H9 (cell line): ENCODE data around the gene NDUFB8. TPM values are rescaled to one million over a fixed set of nuclear protein-coding genes. Genes with fewer than 3 reads are reported as not detected.

Experiments
- DNase-seq: peaks from one replicate; pipeline ENCODE4 v3.0.0-alpha.2; 2017
- H2AFZ ChIP-seq: one replicate; pipeline ENCODE4 v1.6.1; 2013; ENCODE audit warnings: mild to moderate bottlenecking, low read length, control low read depth, moderate library complexity
- H2AK5ac ChIP-seq: 2 replicates; pipeline ENCODE4 v1.6.1; 2013; ENCODE audit warnings: low read length, control low read depth, mixed read lengths; ENCODE audit not compliant: insufficient read length
- H2BK120ac ChIP-seq: one replicate; pipeline ENCODE4 v1.6.1; 2013; ENCODE audit warnings: low read depth, mild to moderate bottlenecking, low read length, control low read depth, inconsistent platforms; ENCODE audit not compliant: poor library complexity, severe bottlenecking
- H2BK12ac ChIP-seq: 2 replicates; pipeline ENCODE4 v1.6.1; 2013; ENCODE audit warnings: low read length, control low read depth, mixed read lengths, low read depth; ENCODE audit not compliant: insufficient read length
- H2BK15ac ChIP-seq: 2 replicates; pipeline ENCODE4 v1.6.1; 2013; ENCODE audit warnings: low read depth, low read length, control low read depth
- H2BK20ac ChIP-seq: one replicate; pipeline ENCODE4 v1.6.1; 2013; ENCODE audit warnings: low read depth, mild to moderate bottlenecking, low read length, control low read depth, inconsistent platforms; ENCODE audit not compliant: poor library complexity, severe bottlenecking
- H2BK5ac ChIP-seq: 2 replicates; pipeline ENCODE4 v1.6.1; 2013; ENCODE audit warnings: low read length, control low read depth, mixed read lengths; ENCODE audit not compliant: insufficient read length
- H3K14ac ChIP-seq: 2 replicates; pipeline ENCODE4 v1.6.1; 2013; ENCODE audit warnings: low read length, control low read depth; ENCODE audit not compliant: insufficient read depth
- H3K18ac ChIP-seq: 2 replicates; pipeline ENCODE4 v1.6.1; 2013; ENCODE audit warnings: low read depth, mild to moderate bottlenecking, mixed read lengths, low read length, control low read depth; ENCODE audit not compliant: insufficient read length
- H3K23ac ChIP-seq: 2 replicates; pipeline ENCODE4 v1.6.1; 2013; ENCODE audit warnings: low read length, control low read depth, mixed read lengths, low read depth; ENCODE audit not compliant: insufficient read length
- H3K23me2 ChIP-seq: 2 replicates; pipeline ENCODE4 v1.6.1; 2013; ENCODE audit warnings: low read depth, mild to moderate bottlenecking, mixed read lengths, low read length, control low read depth; ENCODE audit not compliant: insufficient read length, poor library complexity, severe bottlenecking
- H3K27ac ChIP-seq: 2 replicates; pipeline ENCODE4 v1.5.1; 2013; ENCODE audit warnings: low read length, control low read depth, mixed read lengths, low read depth; ENCODE audit not compliant: insufficient read length
- H3K27me3 ChIP-seq: 2 replicates; pipeline ENCODE4 v1.6.1; 2013; ENCODE audit warnings: low read length, control low read depth, inconsistent platforms; ENCODE audit not compliant: insufficient read depth
- H3K4ac ChIP-seq: 2 replicates; pipeline ENCODE4 v1.6.1; 2013; ENCODE audit warnings: low read depth, mild to moderate bottlenecking, control low read depth, inconsistent platforms, low read length, moderate library complexity
- H3K4me1 ChIP-seq: 2 replicates; pipeline ENCODE4 v1.6.1; 2013; ENCODE audit warnings: low read length, control low read depth, inconsistent platforms; ENCODE audit not compliant: insufficient read depth
- H3K4me2 ChIP-seq: 2 replicates; pipeline ENCODE4 v1.6.1; 2013; ENCODE audit warnings: low read length, control low read depth, mixed read lengths; ENCODE audit not compliant: insufficient read length, insufficient read depth
- H3K56ac ChIP-seq: 2 replicates; pipeline ENCODE4 v1.6.1; 2013; ENCODE audit warnings: low read depth, mild to moderate bottlenecking, mixed read lengths, low read length, control low read depth; ENCODE audit not compliant: insufficient read length
- H3K79me1 ChIP-seq: 2 replicates; pipeline ENCODE4 v1.6.1; 2013; ENCODE audit warnings: low read depth, mild to moderate bottlenecking, moderate library complexity, low read length, control low read depth, inconsistent platforms; ENCODE audit not compliant: insufficient read depth, poor library complexity, severe bottlenecking
- H3K79me2 ChIP-seq: 2 replicates; pipeline ENCODE4 v1.6.1; 2013; ENCODE audit warnings: low read length, control low read depth, inconsistent platforms; ENCODE audit not compliant: insufficient read depth
- H3K9ac ChIP-seq: 2 replicates; pipeline ENCODE4 v1.6.1; 2013; ENCODE audit warnings: low read length, control low read depth, mixed read lengths; ENCODE audit not compliant: insufficient read length; ENCODE audit errors: extremely low read depth
- H3K9me3 ChIP-seq: one replicate; pipeline ENCODE4 v1.6.1; 2013; ENCODE audit warnings: low read depth, low read length, inconsistent platforms; ENCODE audit not compliant: control insufficient read depth
- H3T11ph ChIP-seq: one replicate; pipeline ENCODE4 v1.6.1; 2013; ENCODE audit warnings: mild to moderate bottlenecking, low read length, control low read depth, inconsistent platforms
- H4K20me1 ChIP-seq: one replicate; pipeline ENCODE4 v1.6.1; 2013; ENCODE audit not compliant: control insufficient read depth, insufficient read length, insufficient read depth
- H4K5ac ChIP-seq: 2 replicates; pipeline ENCODE4 v1.6.1; 2013; ENCODE audit warnings: low read depth, mild to moderate bottlenecking, mixed read lengths, low read length, control low read depth; ENCODE audit not compliant: insufficient read length
- H4K8ac ChIP-seq: replicated peaks from 2 replicates; pipeline ENCODE4 v1.6.1; 2013; ENCODE audit warnings: low read length, control low read depth, mixed read lengths, low read depth; ENCODE audit not compliant: insufficient read length
- H4K91ac ChIP-seq: 2 replicates; pipeline ENCODE4 v1.6.1; 2013; ENCODE audit warnings: low read depth, mild to moderate bottlenecking, moderate library complexity, mixed read lengths, low read length, control low read depth; ENCODE audit not compliant: insufficient read length
- H3K27ac Mint-ChIP-seq, 3 experiments: 2 replicates in 2 of 3; 3 replicates in 1 of 3; pipeline ENCODE4 v1.8.0; 2020 to 2021; ENCODE audit warnings: mixed read lengths in 3 of 3, mild to moderate bottlenecking in 1 of 3, moderate library complexity in 1 of 3
- H3K27me3 Mint-ChIP-seq: 2 replicates; pipeline ENCODE4 v1.8.0; 2021; ENCODE audit warnings: low read depth, mild to moderate bottlenecking, moderate library complexity, mixed read lengths
- H3K36me3 Mint-ChIP-seq, 3 experiments: 2 replicates in 2 of 3; 3 replicates in 1 of 3; pipeline ENCODE4 v1.8.0; 2020 to 2021; ENCODE audit warnings: low read depth in 3 of 3, mixed read lengths in 3 of 3; ENCODE audit not compliant: insufficient read depth in 1 of 3
- H3K4me1 Mint-ChIP-seq, 2 experiments: 2 replicates each; pipeline ENCODE4 v1.8.0; 2020; ENCODE audit warnings: mixed read lengths in 2 of 2
- H3K4me3 Mint-ChIP-seq, 2 experiments: 2 replicates in 1 of 2; 3 replicates in 1 of 2; pipeline ENCODE4 v1.8.0; 2020 to 2021; ENCODE audit warnings: mild to moderate bottlenecking in 2 of 2, mixed read lengths in 2 of 2, moderate library complexity in 1 of 2
- H3K9me3 Mint-ChIP-seq, 2 experiments: 2 replicates in 1 of 2; 3 replicates in 1 of 2; pipeline ENCODE4 v1.8.0; 2020; ENCODE audit warnings: mild to moderate bottlenecking in 2 of 2, mixed read lengths in 2 of 2, moderate library complexity in 1 of 2
- CTCF ChIP-seq: fragments of 200-600 bp; sonication (generic); conservative IDR thresholded peaks from 3 replicates; pipeline ENCODE4 v1.8.0; 2021; ENCODE audit warnings: antibody characterized with exemption, mild to moderate bottlenecking
- WGBS: extraction: QIAGEN DNeasy Blood & Tissue Kit; methylation state at CpG from one replicate; pipeline ENCODE4 v1.1.7; 2013; ENCODE audit warnings: missing lambda C conversion rate, low lambda C conversion rate, mixed read lengths; ENCODE audit not compliant: insufficient read length; ENCODE audit errors: extremely low coverage; 5-methylcytosine and 5-hydroxymethylcytosine counted together
- total RNA-seq: library from RNA; stranded (reverse); gene quantifications from 2 replicates; pipeline ENCODE4 v1.2.1, GENCODE V29; 2021

The NDUFB8 gene
- total RNA-seq, 1 experiment from 2014 or later: 205 TPM

- Histone ChIP-seq H3K9ac (no peak overlapping the region), H4K91ac (no peak overlapping the region), H4K20me1 (no peaks in the 10 kb centered on the region), H2AFZ (no peak overlapping the region), H3K79me1 (no peaks in the 10 kb centered on the region), H2AK5ac (no peak overlapping the region), H3K14ac (no peak overlapping the region), H4K8ac (no peak overlapping the region), H3K4me2 (no peak overlapping the region), H3K4ac (no peak overlapping the region), H3K23ac (no peak overlapping the region), H3K79me2 (no peaks in the 10 kb centered on the region), H4K5ac (no peak overlapping the region), H2BK15ac (no peak overlapping the region), H3K4me1 (no peaks in the 10 kb centered on the region), H3K23me2 (no peaks in the 10 kb centered on the region), H3K56ac (no peak overlapping the region), H2BK5ac (no peak overlapping the region), H3K9me3 (no peaks in the 10 kb centered on the region), H3K27me3 (no peaks in the 10 kb centered on the region), H2BK12ac (no peak overlapping the region), H3T11ph (no peak overlapping the region), H2BK20ac (no peak overlapping the region), H2BK120ac (no peak overlapping the region), H3K18ac (no peak overlapping the region), H3K27ac (no peak overlapping the region)
- Mint-ChIP-seq H3K36me3 (peaks cover 0 to 3% (median 0%) of the 10 kb centered on the region in 3 experiments; a peak in 2 of 7 replicates), H3K27me3 (peaks cover 66% of the 10 kb centered on the region), H3K4me1 (peaks cover 2% of the 10 kb centered on the region in 2 experiments; a peak in 2 of 4 replicates), H3K9me3 (no peaks in the 10 kb centered on the region), H3K4me3 (no peak overlapping the region), H3K27ac (no peak overlapping the region; a peak in 1 of 7 replicates)
- TF ChIP-seq CTCF: no peak
- no CpG with 5 or more reads among the region's 5 CpGs for WGBS
- no peak for DNase-seq
Observed at GRCh38 chr10:100506596-100507356, 22.9 kb downstream of the NDUFB8 start.
